Adrenal gland (tissue), 5 donors: ENCODE results near the gene FCAMR.

ENCODE experiments used
- CTCF ChIP-seq, 6 experiments: fragments of 450-650 bp in 4 of 6; fragments of 200-600 bp in 2 of 6; sonication (generic) in 1 of 6; IDR thresholded peaks; 1 replicate in 5 of 6; 2 replicates in 1 of 6; pipeline versions ENCODE4 v1.5.1 to v1.8.0; 2016 to 2021; ENCODE audit warnings: antibody characterized with exemption in 6 of 6, mild to moderate bottlenecking in 2 of 6, moderate library complexity in 1 of 6
- POLR2A ChIP-seq, 2 donors: fragments of 450-650 bp; IDR thresholded peaks; one replicate each; pipeline ENCODE4 v1.6.1; 2017; ENCODE audit warnings: antibody characterized with exemption in 2 of 2, mild to moderate bottlenecking in 2 of 2, moderate library complexity in 1 of 2
- donor health status: DM: no; HTN: no; CAD: no.

- TF ChIP-seq CTCF (IDR thresholded peaks at IDR 0.05) (no peak), POLR2A (IDR thresholded peaks at IDR 0.05) (no peak)
These were observed 8.6 kb downstream of the FCAMR start for GRCh38 chr1:206961668-206962067.
